ENCODE measurements around the gene SLC4A1. TPM values are rescaled to one million over a fixed set of nuclear protein-coding genes. Genes with fewer than 3 reads are reported as not detected.

The SLC4A1 gene
- total and polyA plus RNA-seq, 2 experiments from 2014 or later, result not detected

DNA sequence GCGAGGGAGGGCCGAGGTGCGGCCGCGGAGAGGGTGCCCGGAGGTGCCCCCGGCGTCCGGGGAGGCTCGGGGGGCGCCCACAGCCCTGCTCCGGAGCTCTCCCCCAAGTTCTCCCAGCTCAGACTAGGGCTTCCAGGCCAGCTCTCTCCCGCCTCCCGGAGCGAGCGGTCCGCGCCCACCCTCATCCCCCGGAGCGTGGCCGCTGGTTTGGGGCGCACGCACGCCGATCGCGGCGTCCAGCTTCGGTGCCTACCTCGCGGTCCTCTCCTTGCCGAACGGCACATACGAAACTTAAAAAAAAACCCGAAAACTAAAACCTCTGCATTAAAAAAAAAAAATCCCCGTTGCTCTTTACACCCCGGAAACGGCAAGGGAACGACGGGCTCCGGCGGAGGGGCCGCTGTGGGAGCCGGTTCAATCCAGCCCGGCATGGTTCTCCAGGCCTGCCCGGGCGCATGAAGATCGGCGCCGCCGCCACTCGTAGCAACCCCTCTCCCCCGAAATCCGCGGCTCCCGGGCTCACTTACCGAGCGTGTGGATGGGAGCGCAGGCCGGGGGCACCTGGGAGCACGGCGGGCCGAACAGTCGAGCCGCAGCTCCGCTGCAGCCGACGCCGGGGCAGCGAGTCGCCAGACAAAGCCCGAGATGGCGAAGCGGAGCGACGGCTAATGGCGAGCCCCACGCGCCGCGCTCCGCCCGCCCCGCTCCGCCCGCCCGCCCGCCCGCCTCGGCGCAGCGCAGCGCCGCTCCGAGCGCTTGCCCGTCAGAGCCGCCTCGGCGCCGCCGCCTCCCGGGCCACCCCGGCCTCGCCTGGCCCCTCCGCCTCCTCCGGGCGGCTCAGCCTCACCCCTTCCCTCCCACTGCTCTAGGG is 47.5 kb downstream of the SLC4A1 start (continued):
- TF ChIP-seq CTCF (conservative IDR thresholded peaks at IDR 0.05; ENCODE audit: low read depth in 2 of 2) (no peak), STAT1 (IDR thresholded peaks at IDR 0.05; ENCODE audit: unreplicated experiment) (no peak)
- TF ChIP-seq, protein P1, sequence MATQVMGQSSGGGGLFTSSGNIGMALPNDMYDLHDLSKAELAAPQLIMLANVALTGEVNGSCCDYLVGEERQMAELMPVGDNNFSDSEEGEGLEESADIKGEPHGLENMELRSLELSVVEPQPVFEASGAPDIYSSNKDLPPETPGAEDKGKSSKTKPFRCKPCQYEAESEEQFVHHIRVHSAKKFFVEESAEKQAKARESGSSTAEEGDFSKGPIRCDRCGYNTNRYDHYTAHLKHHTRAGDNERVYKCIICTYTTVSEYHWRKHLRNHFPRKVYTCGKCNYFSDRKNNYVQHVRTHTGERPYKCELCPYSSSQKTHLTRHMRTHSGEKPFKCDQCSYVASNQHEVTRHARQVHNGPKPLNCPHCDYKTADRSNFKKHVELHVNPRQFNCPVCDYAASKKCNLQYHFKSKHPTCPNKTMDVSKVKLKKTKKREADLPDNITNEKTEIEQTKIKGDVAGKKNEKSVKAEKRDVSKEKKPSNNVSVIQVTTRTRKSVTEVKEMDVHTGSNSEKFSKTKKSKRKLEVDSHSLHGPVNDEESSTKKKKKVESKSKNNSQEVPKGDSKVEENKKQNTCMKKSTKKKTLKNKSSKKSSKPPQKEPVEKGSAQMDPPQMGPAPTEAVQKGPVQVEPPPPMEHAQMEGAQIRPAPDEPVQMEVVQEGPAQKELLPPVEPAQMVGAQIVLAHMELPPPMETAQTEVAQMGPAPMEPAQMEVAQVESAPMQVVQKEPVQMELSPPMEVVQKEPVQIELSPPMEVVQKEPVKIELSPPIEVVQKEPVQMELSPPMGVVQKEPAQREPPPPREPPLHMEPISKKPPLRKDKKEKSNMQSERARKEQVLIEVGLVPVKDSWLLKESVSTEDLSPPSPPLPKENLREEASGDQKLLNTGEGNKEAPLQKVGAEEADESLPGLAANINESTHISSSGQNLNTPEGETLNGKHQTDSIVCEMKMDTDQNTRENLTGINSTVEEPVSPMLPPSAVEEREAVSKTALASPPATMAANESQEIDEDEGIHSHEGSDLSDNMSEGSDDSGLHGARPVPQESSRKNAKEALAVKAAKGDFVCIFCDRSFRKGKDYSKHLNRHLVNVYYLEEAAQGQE (IDR thresholded peaks at IDR 0.05; ENCODE audit: unreplicated experiment), result no peak

- no peaks in the 10 kb centered on the region for H3K9me3 Mint-ChIP-seq
- ATAC-seq, result peak; percentile 3; the same call in 2 of the 3 replicates
- peaks cover 13% of the 10 kb centered on the region for H3K4me1 ChIP-seq (ENCODE audit: insufficient read depth)
- H3K4me3 ChIP-seq, result peak within 1 kb of the TSS; percentile 96
- peak within 1 kb of the TSS; percentile 97 for H3K4me2 ChIP-seq
- H2AFZ ChIP-seq, result no peak within 1 kb of the TSS
- TF ChIP-seq CTCF (conservative IDR thresholded peaks at IDR 0.05; ENCODE audit: low read depth in 2 of 2), result no peak
- peak; percentile 37; the same call in 1 of the 2 replicates for TF ChIP-seq POLR2AphosphoS5 (IDR thresholded peaks at IDR 0.05; ENCODE audit: low read depth)
- peaks cover 22% of the 10 kb centered on the region for H3F3A ChIP-seq (replicated peaks; ENCODE audit: low read depth)
- peaks cover 29% of the 10 kb centered on the region for H3K79me2 ChIP-seq (replicated peaks; ENCODE audit: insufficient read depth)
- H3K36me3 Mint-ChIP-seq (ENCODE audit: low read depth), result peaks cover 32% of the 10 kb centered on the region
- peak within 1 kb of the TSS; percentile 76 for H3K4me3 Mint-ChIP-seq
- H3K27me3 ChIP-seq (ENCODE audit: insufficient read depth), result peaks cover 11% of the 10 kb centered on the region; the same call in 1 of the 2 replicates
- no peaks in the 10 kb centered on the region for H3K9me2 ChIP-seq (ENCODE audit: insufficient read depth)
- peaks cover 21% of the 10 kb centered on the region for H3K4me1 Mint-ChIP-seq
- peak within 1 kb of the TSS; percentile 97 for H3K27ac Mint-ChIP-seq
- DNase-seq (ENCODE audit: low spot score), result peak; percentile 75
- peaks cover 17% of the 10 kb centered on the region for H3K27me3 Mint-ChIP-seq (ENCODE audit: insufficient read depth, low read depth, poor library complexity)
- H3K27ac ChIP-seq (ENCODE audit: low read depth), result peak within 1 kb of the TSS; percentile 90
- peaks cover 9% of the 10 kb centered on the region for H3K36me3 ChIP-seq (ENCODE audit: insufficient read depth)
- no peaks in the 10 kb centered on the region; the same call in none of the 2 replicates for H4K20me1 ChIP-seq (replicated peaks; ENCODE audit: insufficient read depth)
These were observed 48.2 kb downstream of the SLC4A1 start, which contains the start of gene UBTF for GRCh38 chr17:44219616-44220212. TSS of gene UBTF (minus strand) at chr17:44219675. CDS start at chr17:44218229, 1,446 bp downstream.

Measured in GM23338 (cell line).